B cell (primary cell): ENCODE results near the gene PARD3B. TPM values are rescaled to one million over a fixed set of nuclear protein-coding genes. Genes with fewer than 3 reads are reported as not detected.

ENCODE experiments used
- ATAC-seq: fragments of 200-7000 bp; cut with Tn5 transposase; one replicate; pipeline ENCODE4 v1.10.0; 2021; ENCODE audit warnings: low read depth, mild to moderate bottlenecking, moderate number of reproducible peaks, moderate library complexity
- CTCF ChIA-PET: fragments of 350-600 bp; sonication (Branson Sonifier 250); formaldehyde crosslinking; loops from one replicate; lab custom pipeline; 2021; ENCODE audit warnings: antibody characterized with exemption, inconsistent platforms; lab: Charles Lee
- POLR2A ChIA-PET: fragments of 350-600 bp; sonication (Branson Sonifier 250); formaldehyde crosslinking; loops from one replicate; lab custom pipeline; 2021; ENCODE audit warnings: antibody characterized with exemption; lab: Charles Lee
- DNase-seq: peaks from one replicate; pipeline ENCODE4 v3.0.0; 2013
- H2AFZ ChIP-seq: 2 replicates; pipeline ENCODE4 v1.6.1; 2012; ENCODE audit warnings: mild to moderate bottlenecking, low read depth, low read length; ENCODE audit not compliant: insufficient read depth, poor library complexity, severe bottlenecking
- H3K27ac ChIP-seq, 2 donors: 1 replicate in 1 of 2; 2 replicates in 1 of 2; pipeline ENCODE4 v1.5.1; 2012 to 2013; ENCODE audit warnings: low read length in 2 of 2, mild to moderate bottlenecking in 2 of 2, moderate library complexity in 1 of 2
- H3K27me3 ChIP-seq, 4 experiments: fragments of 200-600 bp in 1 of 4; sonication (generic) in 1 of 4; replicated peaks in 1 of 4; 1 replicate in 2 of 4; 2 replicates in 2 of 4; pipeline versions ENCODE4 v1.6.1 to v1.7.0; 2013 to 2016; ENCODE audit warnings: low read length in 3 of 4, mild to moderate bottlenecking in 2 of 4, mixed read lengths in 1 of 4, moderate library complexity in 1 of 4; ENCODE audit not compliant: insufficient read depth in 4 of 4, control insufficient read depth in 3 of 4; ENCODE audit errors: control extremely low read depth in 1 of 4
- H3K36me3 ChIP-seq, 2 experiments: replicated peaks in 1 of 2; 1 replicate in 1 of 2; 2 replicates in 1 of 2; pipeline versions ENCODE4 v1.6.1 to v1.7.1; 2013; ENCODE audit warnings: low read length in 1 of 2; ENCODE audit not compliant: insufficient read depth in 2 of 2, control insufficient read depth in 1 of 2; ENCODE audit errors: control extremely low read depth in 1 of 2, extremely low read depth in 1 of 2
- H3K4me1 ChIP-seq, 2 donors: fragments of 200-600 bp in 1 of 2; sonication (generic) in 1 of 2; 1 replicate in 1 of 2; 2 replicates in 1 of 2; pipeline versions ENCODE4 v1.5.1 to v1.6.1; 2013 to 2017; ENCODE audit warnings: low read length in 2 of 2; ENCODE audit not compliant: control insufficient read depth in 2 of 2, insufficient read depth in 2 of 2
- H3K4me2 ChIP-seq: replicated peaks from 2 replicates; pipeline ENCODE3; 2012; ENCODE audit warnings: mild to moderate bottlenecking, low read depth, low read length; ENCODE audit not compliant: poor library complexity, severe bottlenecking
- H3K4me3 ChIP-seq, 5 experiments: fragments of 200-600 bp in 1 of 5; sonication (generic) in 1 of 5; 1 replicate in 3 of 5; 2 replicates in 2 of 5; pipeline versions ENCODE4 v1.5.1 to v1.7.0; 2011 to 2016; ENCODE audit warnings: low read length in 4 of 5, mild to moderate bottlenecking in 4 of 5, low read depth in 2 of 5, control low read depth in 1 of 5, moderate library complexity in 1 of 5; ENCODE audit not compliant: insufficient read depth in 1 of 5; ENCODE audit errors: control extremely low read depth in 1 of 5, extremely low read depth in 1 of 5
- H3K79me2 ChIP-seq: fragments of 200-600 bp; sonication (generic); one replicate; pipeline ENCODE4 v1.6.0; 2016; ENCODE audit warnings: low read length; ENCODE audit not compliant: control insufficient read depth, insufficient read depth
- H3K9ac ChIP-seq: fragments of 200-600 bp; sonication (generic); 2 replicates; pipeline ENCODE4 v1.6.1; 2017; ENCODE audit warnings: mild to moderate bottlenecking, low read length, moderate library complexity
- H3K9me3 ChIP-seq, 3 donors: one replicate each; pipeline versions ENCODE4 v1.6.1 to v1.7.1; 2013; ENCODE audit warnings: low read length in 2 of 3; ENCODE audit not compliant: control insufficient read depth in 2 of 3, insufficient read depth in 1 of 3; ENCODE audit errors: control extremely low read depth in 1 of 3
- H4K20me1 ChIP-seq: 2 replicates; pipeline ENCODE4 v1.6.0; 2012; ENCODE audit warnings: mild to moderate bottlenecking, low read length; ENCODE audit not compliant: insufficient read depth, control insufficient read depth, poor library complexity, severe bottlenecking
- H3K27ac Mint-ChIP-seq: one replicate; pipeline ENCODE4 v1.8.0; 2021; ENCODE audit warnings: mixed read lengths
- H3K27me3 Mint-ChIP-seq: one replicate; pipeline ENCODE4 v1.8.0; 2021; ENCODE audit warnings: mixed read lengths
- H3K4me1 Mint-ChIP-seq: one replicate; pipeline ENCODE4 v1.8.0; 2021; ENCODE audit warnings: mixed read lengths
- H3K4me3 Mint-ChIP-seq: one replicate; pipeline ENCODE4 v1.8.0; 2021; ENCODE audit warnings: mixed read lengths
- H3K9me3 Mint-ChIP-seq: one replicate; pipeline ENCODE4 v1.8.0; 2022; ENCODE audit warnings: mixed read lengths; ENCODE audit not compliant: insufficient read depth
- CTCF ChIP-seq: fragments of 200-600 bp; IDR thresholded peaks from one replicate; pipeline ENCODE4 v1.8.0; 2022; ENCODE audit warnings: antibody characterized with exemption, mild to moderate bottlenecking
- EZH2 ChIP-seq: IDR thresholded peaks from 2 replicates; pipeline ENCODE4 v1.6.1; 2012; ENCODE audit warnings: borderline replicate concordance, low read depth, mild to moderate bottlenecking, moderate library complexity, low read length; ENCODE audit not compliant: insufficient read depth, poor library complexity, severe bottlenecking
- WGBS: methylation state at CpG from one replicate; pipeline ENCODE4 v1.1.5; 2013; ENCODE audit warnings: missing lambda C conversion rate; ENCODE audit not compliant: insufficient coverage; 5-methylcytosine and 5-hydroxymethylcytosine counted together
- intact Hi-C: fragments of 100-400 bp; cut with micrococcal nuclease; formaldehyde crosslinking; loops from one replicate; pipeline ENCODE4 v1.10.0; 2022
- polyA plus RNA-seq: library from polyadenylated mRNA; depleted of rRNA; stranded (reverse); fragments of >200 nt; gene quantifications from 2 replicates; pipeline ENCODE4 v1.2.3, GENCODE V29; 2012
- total RNA-seq, 2 donors: library from RNA; stranded (reverse); fragments of 120-200 nt in 1 of 2; gene quantifications; 1 replicate in 1 of 2; 2 replicates in 1 of 2; pipeline versions ENCODE4 v1.2.3 to v1.2.4, GENCODE V29; 2013 to 2022

PARD3B gene
- total and polyA plus RNA-seq, 2 donors (not counting 1 experiment from before 2014, with no cell fraction given): not detected

- no CpG with 5 or more reads among the region's 2 CpGs for WGBS
- no peak overlapping the region for H2AFZ ChIP-seq
Measured at GRCh38 chr2:205658572-205658971, 1113.3 kb downstream of the PARD3B start.

GRCh38 chr2:205659922-205660321 lies 1114.6 kb downstream of the PARD3B start:
- Histone ChIP-seq H3K9me3 (no peaks in the 10 kb centered on the region), H3K79me2 (no peaks in the 10 kb centered on the region), H3K4me2 (no peak overlapping the region), H3K4me1 (peaks cover 22 to 28% of the 10 kb centered on the region in 2 donors), H3K27ac (no peak overlapping the region), H4K20me1 (no peaks in the 10 kb centered on the region), H3K36me3 (no peaks in the 10 kb centered on the region), H3K4me3 (no peak overlapping the region), H3K9ac (no peak overlapping the region), H2AFZ (no peak overlapping the region), H3K27me3 (peaks cover 0 to 5% (median 2%) of the 10 kb centered on the region in 4 experiments)
- intact Hi-C loops: no loop called here
- Mint-ChIP-seq H3K27me3 (peaks cover 20% of the 10 kb centered on the region), H3K4me3 (no peak overlapping the region), H3K4me1 (peaks cover 38% of the 10 kb centered on the region), H3K9me3 (no peaks in the 10 kb centered on the region), H3K27ac (no peak overlapping the region)
- CTCF ChIA-PET: interaction anchor here (0.7 to 2.7 kb wide), 5 partner anchors 9 to 60 kb away, joined by 3 to 9 read pairs (median 4); no protein-coding TSS in a partner anchor
- DNase-seq (no peak), ATAC-seq (no peak)
- POLR2A ChIA-PET: no interaction called here
- TF ChIP-seq CTCF (no peak), EZH2 (no peak)
- 71% methylated on average over 5 of the region's 8 CpGs for WGBS

More at GRCh38 chr2:205658572-205658971, 1113.3 kb downstream of the PARD3B start:
- TF ChIP-seq EZH2 (no peak), CTCF (no peak)
- Histone ChIP-seq H3K27ac (no peak overlapping the region), H3K36me3 (no peaks in the 10 kb centered on the region), H3K4me2 (no peak overlapping the region), H3K9ac (no peak overlapping the region), H3K9me3 (no peaks in the 10 kb centered on the region), H3K4me3 (no peak overlapping the region), H4K20me1 (no peaks in the 10 kb centered on the region), H3K4me1 (peaks cover 22 to 28% of the 10 kb centered on the region in 2 donors), H3K27me3 (peaks cover 0 to 5% (median 2%) of the 10 kb centered on the region in 4 experiments), H3K79me2 (no peaks in the 10 kb centered on the region)
- intact Hi-C loops: no loop called here
- POLR2A ChIA-PET: no interaction called here
- no peaks in the 10 kb centered on the region for H3K9me3 Mint-ChIP-seq
- peaks cover 20% of the 10 kb centered on the region for H3K27me3 Mint-ChIP-seq
- no peak for DNase-seq
- no peak overlapping the region for H3K4me3 Mint-ChIP-seq
- H3K27ac Mint-ChIP-seq: no peak overlapping the region
- no peak for ATAC-seq
- H3K4me1 Mint-ChIP-seq: peaks cover 38% of the 10 kb centered on the region
- CTCF ChIA-PET: interaction anchor here (2.7 kb wide), 1 partner anchor 18 kb away, joined by 9 read pairs; no protein-coding TSS in a partner anchor
